ENCODE data around the gene DHX15. TPM values are rescaled to one million over a fixed set of nuclear protein-coding genes. Genes with fewer than 3 reads are reported as not detected.

DHX15 gene
- total and polyA plus RNA-seq, 2 experiments from 2014 or later: 226 to 372 TPM

DNA sequence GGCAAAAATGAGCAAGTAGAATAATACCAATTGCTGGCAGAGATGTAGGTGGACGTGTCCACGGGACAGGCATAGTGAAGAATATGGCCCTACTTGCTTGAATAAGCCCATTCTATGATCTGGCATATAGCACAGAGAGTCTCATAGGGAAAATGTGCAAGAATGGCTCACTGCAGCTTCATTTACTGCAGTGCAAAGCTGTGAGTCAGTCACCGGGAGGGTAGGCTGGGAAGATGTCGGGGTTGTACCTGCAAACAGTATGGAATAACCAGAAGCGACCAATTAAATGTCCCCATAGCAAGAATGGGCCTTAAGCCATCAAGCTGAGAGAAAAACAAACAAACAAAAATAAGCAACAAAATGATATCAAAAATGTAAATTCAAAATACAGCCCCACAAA lies 74.3 kb downstream of the DHX15 start:
- Mint-ChIP-seq H3K27ac (peak overlapping the region; percentile 51; the same call in 1 of the 2 replicates), H3K27me3 (ENCODE audit: insufficient read depth, low read depth, poor library complexity) (peaks cover 36% of the 10 kb centered on the region)

GRCh38 chr4:24508541-24508940 lies 75.8 kb downstream of the DHX15 start:
- Histone ChIP-seq H3K4me1 (ENCODE audit: insufficient read depth) (peaks cover 81% of the 10 kb centered on the region), H3K27me3 (ENCODE audit: insufficient read depth) (no peaks in the 10 kb centered on the region), H3F3A (replicated peaks; ENCODE audit: low read depth) (peaks cover 34% of the 10 kb centered on the region), H3K79me2 (replicated peaks; ENCODE audit: insufficient read depth) (no peaks in the 10 kb centered on the region), H3K27ac (ENCODE audit: low read depth) (no peak overlapping the region), H3K4me2 (no peak overlapping the region), H4K20me1 (replicated peaks; ENCODE audit: insufficient read depth) (no peaks in the 10 kb centered on the region), H2AFZ (no peak overlapping the region), H3K36me3 (ENCODE audit: insufficient read depth) (no peaks in the 10 kb centered on the region), H3K4me3 (no peak overlapping the region), H3K9me2 (ENCODE audit: insufficient read depth) (no peaks in the 10 kb centered on the region)
- TF ChIP-seq ETS1 (IDR thresholded peaks at IDR 0.05): no peak
- no peak for TF ChIP-seq ZNF114 (CRISPR knock-in tag; IDR thresholded peaks at IDR 0.05)
- TF ChIP-seq CREB1 (CRISPR knock-in tag; IDR thresholded peaks at IDR 0.05; ENCODE audit: low read depth): no peak
- TF ChIP-seq ZNF462 (CRISPR knock-in tag; IDR thresholded peaks at IDR 0.05): no peak
- Mint-ChIP-seq H3K36me3 (ENCODE audit: low read depth) (peaks cover 17% of the 10 kb centered on the region), H3K27ac (no peak overlapping the region), H3K4me1 (peaks cover 72% of the 10 kb centered on the region), H3K4me3 (no peak overlapping the region), H3K27me3 (ENCODE audit: insufficient read depth, low read depth, poor library complexity) (peaks cover 32% of the 10 kb centered on the region), H3K9me3 (peaks cover 12% of the 10 kb centered on the region)
- DNase-seq (ENCODE audit: low spot score) (no peak), ATAC-seq (no peak)

More for the DNA sequence above, 74.3 kb downstream of the DHX15 start:
- H3K27me3 ChIP-seq (ENCODE audit: insufficient read depth): no peaks in the 10 kb centered on the region
- H3K4me2 ChIP-seq: peak overlapping the region; percentile 62
- Mint-ChIP-seq H3K9me3 (peaks cover 12% of the 10 kb centered on the region), H3K36me3 (ENCODE audit: low read depth) (peaks cover 30% of the 10 kb centered on the region), H3K4me1 (peaks cover 68% of the 10 kb centered on the region), H3K4me3 (no peak overlapping the region)
- no peaks in the 10 kb centered on the region for H4K20me1 ChIP-seq (replicated peaks; ENCODE audit: insufficient read depth)
- TF ChIP-seq, protein P1, sequence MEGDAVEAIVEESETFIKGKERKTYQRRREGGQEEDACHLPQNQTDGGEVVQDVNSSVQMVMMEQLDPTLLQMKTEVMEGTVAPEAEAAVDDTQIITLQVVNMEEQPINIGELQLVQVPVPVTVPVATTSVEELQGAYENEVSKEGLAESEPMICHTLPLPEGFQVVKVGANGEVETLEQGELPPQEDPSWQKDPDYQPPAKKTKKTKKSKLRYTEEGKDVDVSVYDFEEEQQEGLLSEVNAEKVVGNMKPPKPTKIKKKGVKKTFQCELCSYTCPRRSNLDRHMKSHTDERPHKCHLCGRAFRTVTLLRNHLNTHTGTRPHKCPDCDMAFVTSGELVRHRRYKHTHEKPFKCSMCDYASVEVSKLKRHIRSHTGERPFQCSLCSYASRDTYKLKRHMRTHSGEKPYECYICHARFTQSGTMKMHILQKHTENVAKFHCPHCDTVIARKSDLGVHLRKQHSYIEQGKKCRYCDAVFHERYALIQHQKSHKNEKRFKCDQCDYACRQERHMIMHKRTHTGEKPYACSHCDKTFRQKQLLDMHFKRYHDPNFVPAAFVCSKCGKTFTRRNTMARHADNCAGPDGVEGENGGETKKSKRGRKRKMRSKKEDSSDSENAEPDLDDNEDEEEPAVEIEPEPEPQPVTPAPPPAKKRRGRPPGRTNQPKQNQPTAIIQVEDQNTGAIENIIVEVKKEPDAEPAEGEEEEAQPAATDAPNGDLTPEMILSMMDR (conservative IDR thresholded peaks at IDR 0.05; ENCODE audit: low read depth in 2 of 2): no peak
- peaks cover 40% of the 10 kb centered on the region for H3F3A ChIP-seq (replicated peaks; ENCODE audit: low read depth)
- H3K4me3 ChIP-seq: no peak overlapping the region
- ATAC-seq: no peak
- no peak overlapping the region for H2AFZ ChIP-seq
- DNase-seq (ENCODE audit: low spot score): no peak
- H3K9me2 ChIP-seq (ENCODE audit: insufficient read depth): no peaks in the 10 kb centered on the region
- H3K36me3 ChIP-seq (ENCODE audit: insufficient read depth): no peaks in the 10 kb centered on the region
- H3K79me2 ChIP-seq (replicated peaks; ENCODE audit: insufficient read depth): no peaks in the 10 kb centered on the region
- H3K27ac ChIP-seq (ENCODE audit: low read depth): peak overlapping the region; percentile 87
- H3K4me1 ChIP-seq (ENCODE audit: insufficient read depth): peaks cover 78% of the 10 kb centered on the region

All from GM23338 (cell line).